Muscle layer of duodenum (tissue), 2 donors: ENCODE results near the gene FBLN1.
"Not testable (repeated sequence)": the region's sequence is repeated elsewhere in the genome, so short reads cannot be mapped to it uniquely, and the experiment has no call there.

ENCODE experiments used
- H3K27ac ChIP-seq: one replicate; pipeline ENCODE4 v1.7.0; 2013; ENCODE audit warnings: mild to moderate bottlenecking, low read length
- H3K27me3 ChIP-seq: one replicate; pipeline ENCODE4 v1.7.0; 2013; ENCODE audit warnings: low read depth, mild to moderate bottlenecking, control low read depth, low read length
- H3K36me3 ChIP-seq, 2 donors: one replicate each; pipeline ENCODE4 v1.7.0; 2013; ENCODE audit warnings: low read length in 2 of 2, control low read depth in 1 of 2, mild to moderate bottlenecking in 1 of 2; ENCODE audit not compliant: insufficient read depth in 2 of 2, control insufficient read depth in 1 of 2
- H3K4me1 ChIP-seq, 2 donors: one replicate each; pipeline ENCODE4 v1.7.0; 2013; ENCODE audit warnings: low read length in 2 of 2, mild to moderate bottlenecking in 2 of 2, control low read depth in 1 of 2, moderate library complexity in 1 of 2; ENCODE audit not compliant: insufficient read depth in 2 of 2, control insufficient read depth in 1 of 2
- H3K4me3 ChIP-seq, 2 donors: one replicate each; pipeline ENCODE4 v1.7.0; 2013; ENCODE audit warnings: low read length in 2 of 2, low read depth in 1 of 2, mild to moderate bottlenecking in 1 of 2
- H3K9me3 ChIP-seq, 2 donors: one replicate each; pipeline ENCODE4 v1.7.0; 2013; ENCODE audit warnings: low read length in 2 of 2, control low read depth in 1 of 2, mild to moderate bottlenecking in 1 of 2; ENCODE audit not compliant: control insufficient read depth in 1 of 2
- donor health status: healthy.

Gene FBLN1

GRCh38 chr22:45493286-45493771 lies 9.4 kb upstream of the FBLN1 start:
- no peak overlapping the region for H3K27ac ChIP-seq
- H3K27me3 ChIP-seq, result no peaks in the 10 kb centered on the region
- H3K4me3 ChIP-seq, result no peak overlapping the region
- peaks cover 0 to 7% of the 10 kb centered on the region in 2 donors for H3K4me1 ChIP-seq
- no peaks in the 10 kb centered on the region for H3K9me3 ChIP-seq
- H3K36me3 ChIP-seq, result no peaks in the 10 kb centered on the region

GRCh38 chr22:45494306-45494705 lies 8.4 kb upstream of the FBLN1 start:
- not testable (repeated sequence) for H3K27ac ChIP-seq, H3K27me3 ChIP-seq, H3K9me3 ChIP-seq, H3K36me3 ChIP-seq, H3K4me3 ChIP-seq
- H3K4me1 ChIP-seq, result peaks cover 0 to 15% of the 10 kb centered on the region in 2 donors

- H3K36me3 ChIP-seq, H3K27me3 ChIP-seq, H3K27ac ChIP-seq, H3K4me3 ChIP-seq, H3K9me3 ChIP-seq: not testable (repeated sequence)
- peaks cover 0 to 15% of the 10 kb centered on the region in 2 donors for H3K4me1 ChIP-seq
Observed at GRCh38 chr22:45495616-45496015, 7.1 kb upstream of the FBLN1 start.

GRCh38 chr22:45496451-45496941 lies 6.2 kb upstream of the FBLN1 start:
- Histone ChIP-seq H3K27ac (no peak overlapping the region), H3K4me1 (peaks cover 0 to 15% of the 10 kb centered on the region in 2 donors), H3K4me3 (no peak overlapping the region), H3K9me3 (no peaks in the 10 kb centered on the region), H3K36me3 (no peaks in the 10 kb centered on the region), H3K27me3 (no peaks in the 10 kb centered on the region)

GRCh38 chr22:45497351-45498145 lies 5.1 kb upstream of the FBLN1 start:
- Histone ChIP-seq H3K4me3 (no peak overlapping the region), H3K27ac (no peak overlapping the region), H3K4me1 (peaks cover 0 to 15% of the 10 kb centered on the region in 2 donors), H3K9me3 (no peaks in the 10 kb centered on the region), H3K36me3 (no peaks in the 10 kb centered on the region), H3K27me3 (peaks cover 6% of the 10 kb centered on the region)

- H3K9me3 ChIP-seq, result no peaks in the 10 kb centered on the region
- H3K27me3 ChIP-seq, result peaks cover 18% of the 10 kb centered on the region
- H3K36me3 ChIP-seq, result no peaks in the 10 kb centered on the region
- no peak overlapping the region for H3K27ac ChIP-seq
- no peak overlapping the region for H3K4me3 ChIP-seq
- peaks cover 0 to 24% of the 10 kb centered on the region in 2 donors for H3K4me1 ChIP-seq
Observed at GRCh38 chr22:45499746-45500145, 2.9 kb upstream of the FBLN1 start.

- Histone ChIP-seq H3K27ac (no peak overlapping the region), H3K4me1 (peaks cover 0 to 22% of the 10 kb centered on the region in 2 donors), H3K4me3 (peak overlapping the region; percentile 52 to 78), H3K36me3 (no peaks in the 10 kb centered on the region), H3K9me3 (no peaks in the 10 kb centered on the region), H3K27me3 (peaks cover 18% of the 10 kb centered on the region)
Observed at GRCh38 chr22:45503050-45503815, 550 bp downstream of the FBLN1 start.

- Histone ChIP-seq H3K27ac (no peak overlapping the region), H3K4me1 (peaks cover 0 to 15% of the 10 kb centered on the region in 2 donors), H3K27me3 (peaks cover 18% of the 10 kb centered on the region), H3K36me3 (no peaks in the 10 kb centered on the region), H3K4me3 (peak overlapping the region; percentile 52 to 78), H3K9me3 (no peaks in the 10 kb centered on the region)
Observed at GRCh38 chr22:45503816-45504372, 1.2 kb downstream of the FBLN1 start.

- Histone ChIP-seq H3K27ac (peak overlapping the region; percentile 4), H3K36me3 (no peaks in the 10 kb centered on the region), H3K4me1 (peaks cover 0 to 13% of the 10 kb centered on the region in 2 donors), H3K27me3 (peaks cover 18% of the 10 kb centered on the region), H3K4me3 (peak overlapping the region; percentile 52 to 78), H3K9me3 (no peaks in the 10 kb centered on the region)
Observed at GRCh38 chr22:45504373-45505341, 2.0 kb downstream of the FBLN1 start.

- H3K36me3 ChIP-seq, result no peaks in the 10 kb centered on the region
- peaks cover 18% of the 10 kb centered on the region for H3K27me3 ChIP-seq
- H3K4me3 ChIP-seq, result peak overlapping the region; percentile 6 to 37
- H3K27ac ChIP-seq, result peak overlapping the region; percentile 0
- H3K4me1 ChIP-seq, result peaks cover 3 to 13% of the 10 kb centered on the region in 2 donors
- H3K9me3 ChIP-seq, result no peaks in the 10 kb centered on the region
Observed at GRCh38 chr22:45505991-45506747, 3.5 kb downstream of the FBLN1 start.
